ENCODE measurements around the gene THADA. TPM values are rescaled to one million over a fixed set of nuclear protein-coding genes. Genes with fewer than 3 reads are reported as not detected.
A peak's percentile ranks its signal among the peaks of the same experiment; 100 is the strongest.

Gene THADA
- polyA plus RNA-seq, 3 donors from 2014 or later = 4.2 to 16.2 (median 8.9) TPM

DNA sequence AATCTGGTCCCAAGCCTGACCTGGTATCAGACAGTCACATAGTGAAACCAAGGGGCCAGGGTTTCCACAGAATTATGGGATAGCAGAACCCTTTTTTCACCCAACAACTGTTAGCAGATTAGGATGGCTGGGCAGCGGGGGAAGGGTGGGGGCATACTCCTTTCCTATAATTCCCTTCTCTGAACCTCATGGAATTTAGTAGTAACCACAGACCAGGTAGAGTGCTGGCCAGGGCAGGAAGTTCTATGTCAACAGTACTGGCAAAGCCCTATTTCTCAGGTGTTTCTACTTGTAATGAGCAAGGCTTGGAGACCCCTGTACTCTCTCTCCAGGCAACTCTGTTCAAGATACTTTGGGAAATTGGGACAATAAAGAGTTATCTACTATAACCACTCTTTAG, 174.6 kb downstream of the THADA start:
- Mint-ChIP-seq H3K27ac (no peak overlapping the region), H3K4me1 (peaks cover 27% of the 10 kb centered on the region in 2 donors)
- DNase-seq = no peak

DNA sequence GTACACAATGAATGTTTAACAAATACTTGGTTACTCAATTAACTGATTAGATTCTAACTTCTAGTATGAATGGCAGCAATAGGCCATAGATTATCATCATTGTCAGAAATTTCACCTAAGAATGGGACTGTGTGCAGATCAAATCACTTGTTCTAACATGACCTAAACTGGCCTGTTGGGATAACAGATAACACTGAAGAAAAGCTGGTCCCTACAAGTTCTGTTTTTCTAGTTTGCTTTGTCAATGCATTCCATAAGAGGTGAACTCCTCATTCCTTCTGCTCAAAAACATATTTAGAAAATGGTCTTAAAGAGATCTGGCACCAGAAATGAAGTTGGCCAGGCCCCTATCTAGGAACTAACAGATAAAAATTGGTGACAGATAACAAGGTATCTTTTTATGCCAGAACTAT, 175.4 kb downstream of the THADA start:
- H3K27ac Mint-ChIP-seq = no peak overlapping the region
- H3K4me3 Mint-ChIP-seq = no peak overlapping the region
- H3K36me3 Mint-ChIP-seq = peaks cover 4 to 20% (median 12%) of the 10 kb centered on the region in 3 donors
- peaks cover 0 to 2% (median 0%) of the 10 kb centered on the region in 3 donors for H3K27me3 Mint-ChIP-seq (ENCODE audit: low read depth in 3 of 3)
- DNase-seq = no peak
- peaks cover 19% of the 10 kb centered on the region in 2 donors for H3K4me1 Mint-ChIP-seq
- H3K9me3 Mint-ChIP-seq = no peaks in the 10 kb centered on the region

More for the DNA sequence above, 174.6 kb downstream of the THADA start:
- Mint-ChIP-seq H3K9me3 (no peaks in the 10 kb centered on the region), H3K4me3 (no peak overlapping the region), H3K27me3 (ENCODE audit: low read depth in 3 of 3) (peaks cover 0 to 2% (median 0%) of the 10 kb centered on the region in 3 donors), H3K36me3 (peaks cover 4 to 20% (median 12%) of the 10 kb centered on the region in 3 donors)

DNA sequence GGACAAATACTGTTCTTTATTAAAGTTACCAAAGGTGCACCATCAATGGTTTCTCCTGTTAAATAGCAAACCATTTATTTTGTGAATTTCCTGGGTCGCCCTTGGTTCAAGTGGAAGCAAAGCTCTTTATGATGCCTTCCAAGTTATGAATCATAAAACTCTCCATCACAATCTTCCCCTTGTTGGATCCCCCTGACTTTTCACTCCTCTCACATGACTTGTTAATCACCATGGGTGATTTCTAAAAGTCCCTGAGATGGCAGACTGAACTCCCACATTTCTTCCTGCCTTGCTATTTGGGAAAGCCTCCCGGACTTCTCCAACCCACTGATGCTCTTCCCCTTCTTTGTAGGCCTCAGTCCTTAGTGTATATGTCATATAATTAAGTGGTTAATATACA, 176.0 kb downstream of the THADA start:
- peaks cover 13 to 14% of the 10 kb centered on the region in 2 donors for H3K4me1 Mint-ChIP-seq
- peaks cover 7 to 23% (median 15%) of the 10 kb centered on the region in 3 donors for H3K36me3 Mint-ChIP-seq
- DNase-seq = no peak
- H3K9me3 Mint-ChIP-seq = no peaks in the 10 kb centered on the region
- H3K27me3 Mint-ChIP-seq (ENCODE audit: low read depth in 3 of 3) = no peaks in the 10 kb centered on the region
- no peak overlapping the region for H3K4me3 Mint-ChIP-seq
- H3K27ac Mint-ChIP-seq = no peak overlapping the region

DNA sequence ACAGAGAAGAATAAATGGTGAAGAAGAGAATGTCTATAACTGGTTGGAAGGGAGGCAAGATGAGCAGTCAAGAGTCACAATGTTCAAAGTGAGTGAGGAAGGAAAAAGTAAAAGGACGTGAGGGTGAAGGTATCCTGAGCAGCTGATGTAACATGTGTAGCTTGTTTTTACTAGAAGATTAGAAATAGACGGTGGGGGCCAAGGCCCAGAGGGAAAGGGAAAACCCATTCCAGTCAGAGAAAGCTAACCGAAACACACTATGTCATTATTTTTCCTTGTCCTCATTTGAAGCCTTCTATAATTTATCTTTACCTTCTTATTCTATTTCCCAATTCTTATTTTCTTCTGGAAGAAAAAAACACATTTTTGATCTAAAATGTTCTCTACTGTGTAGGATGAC, 176.6 kb downstream of the THADA start:
- H3K9me3 Mint-ChIP-seq = no peaks in the 10 kb centered on the region
- no peaks in the 10 kb centered on the region for H3K27me3 Mint-ChIP-seq (ENCODE audit: low read depth in 3 of 3)
- no peak overlapping the region for H3K27ac Mint-ChIP-seq
- peaks cover 10 to 21% (median 21%) of the 10 kb centered on the region in 3 donors for H3K36me3 Mint-ChIP-seq
- peaks cover 7 to 8% of the 10 kb centered on the region in 2 donors for H3K4me1 Mint-ChIP-seq
- no peak for DNase-seq
- H3K4me3 Mint-ChIP-seq = no peak overlapping the region

DNA sequence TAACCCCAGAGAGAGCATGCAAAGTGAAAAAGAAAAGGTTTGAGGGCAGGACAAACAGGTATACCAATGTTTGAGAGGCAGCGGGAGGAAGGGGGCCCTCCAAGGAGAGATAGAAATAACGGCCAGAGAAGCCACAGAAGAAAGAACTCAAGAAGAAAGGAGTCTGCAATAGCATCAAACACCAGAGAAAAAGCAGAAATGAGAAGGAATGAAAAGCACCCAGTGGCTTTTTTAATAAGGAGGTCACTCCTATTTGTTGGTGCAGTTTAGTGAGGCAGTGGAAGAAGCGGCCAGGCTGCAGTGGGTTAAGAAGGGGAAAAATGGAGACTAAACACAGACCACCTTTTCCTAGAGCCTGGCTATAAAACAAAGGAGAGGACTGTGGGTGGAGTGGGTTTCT, 177.2 kb downstream of the THADA start:
- Mint-ChIP-seq H3K4me3 (no peak overlapping the region), H3K9me3 (no peaks in the 10 kb centered on the region), H3K27ac (peak overlapping the region in 1 of 6 donors; percentile 4), H3K4me1 (peaks cover 2% of the 10 kb centered on the region in 2 donors), H3K36me3 (peaks cover 10 to 22% (median 19%) of the 10 kb centered on the region in 3 donors), H3K27me3 (ENCODE audit: low read depth in 3 of 3) (no peaks in the 10 kb centered on the region)
- no peak for DNase-seq

DNA sequence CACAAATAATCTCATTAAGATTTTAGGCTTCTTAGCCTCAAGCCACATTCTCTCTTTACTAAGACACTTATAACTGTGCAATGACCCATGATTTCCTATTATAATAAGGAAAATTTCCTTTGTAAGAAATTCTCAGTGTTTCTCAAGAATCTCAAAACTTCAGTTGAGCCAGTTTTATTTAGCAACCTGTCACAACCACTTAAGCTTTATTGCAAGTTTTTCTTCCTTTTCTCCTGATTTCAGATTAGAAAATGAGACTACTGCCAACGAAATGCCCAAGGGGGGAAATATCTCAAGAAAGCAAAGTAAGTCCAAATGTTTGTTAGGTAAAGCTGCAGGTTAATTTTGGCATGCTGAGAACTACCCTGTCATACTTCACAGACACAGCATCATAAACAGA, 178.5 kb downstream of the THADA start:
- H3K4me3 Mint-ChIP-seq = no peak overlapping the region
- DNase-seq = no peak
- H3K4me1 Mint-ChIP-seq = no peaks in the 10 kb centered on the region
- H3K9me3 Mint-ChIP-seq = no peaks in the 10 kb centered on the region
- no peak overlapping the region for H3K27ac Mint-ChIP-seq
- H3K27me3 Mint-ChIP-seq (ENCODE audit: low read depth in 3 of 3) = peaks cover 0 to 3% (median 0%) of the 10 kb centered on the region in 3 donors
- H3K36me3 Mint-ChIP-seq = peaks cover 10 to 32% (median 24%) of the 10 kb centered on the region in 3 donors

DNA sequence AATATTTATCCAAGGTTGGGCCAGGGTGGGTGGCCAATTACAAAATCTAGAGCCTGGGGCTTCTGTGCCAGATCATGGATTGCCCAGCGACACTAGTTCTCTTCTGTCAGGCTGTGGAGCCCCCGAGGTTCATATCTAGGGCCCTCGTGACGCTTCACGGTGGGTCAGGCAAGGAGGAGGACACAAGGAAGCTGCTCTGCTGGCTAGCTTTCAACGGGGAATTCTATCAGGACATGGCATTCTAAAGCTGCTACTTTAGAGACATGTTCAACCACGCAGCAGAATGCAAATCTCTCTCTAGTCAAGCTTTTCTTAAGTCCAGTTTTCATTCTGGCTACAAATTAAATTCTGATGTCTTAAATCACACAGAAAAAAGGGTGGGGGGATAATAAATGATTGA, 180.2 kb downstream of the THADA start:
- Mint-ChIP-seq H3K4me1 (no peaks in the 10 kb centered on the region), H3K9me3 (no peaks in the 10 kb centered on the region), H3K36me3 (peaks cover 10 to 35% (median 21%) of the 10 kb centered on the region in 3 donors), H3K27me3 (ENCODE audit: low read depth in 3 of 3) (peaks cover 0 to 3% (median 0%) of the 10 kb centered on the region in 3 donors), H3K27ac (no peak overlapping the region), H3K4me3 (no peak overlapping the region)
- DNase-seq = no peak

DNA sequence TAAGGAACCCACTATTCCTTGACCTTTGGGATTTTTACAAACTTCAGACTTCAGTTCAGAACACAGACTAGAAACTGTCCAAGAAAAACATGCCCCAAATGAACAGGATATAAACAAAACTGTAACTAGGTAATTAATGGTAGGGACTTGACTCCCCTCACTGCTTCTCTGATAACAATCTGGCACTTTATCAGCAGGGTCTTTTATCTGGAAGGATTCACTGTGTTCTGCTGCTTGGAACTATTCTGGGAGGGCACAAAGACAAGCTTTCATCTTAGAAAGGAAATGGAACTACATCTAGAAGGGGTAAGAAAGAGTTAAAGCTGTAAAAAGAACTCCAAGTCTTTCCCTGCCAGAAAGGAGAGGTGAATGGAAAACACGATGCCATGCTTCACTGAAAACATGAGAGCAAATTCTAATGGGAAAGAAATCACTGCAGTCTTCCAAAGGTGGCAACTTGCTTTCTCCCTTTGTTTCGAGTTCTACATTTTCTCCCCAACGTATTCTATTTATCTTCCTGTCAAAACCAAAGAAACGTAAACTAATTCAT, 181.2 kb downstream of the THADA start:
- Mint-ChIP-seq H3K9me3 (no peaks in the 10 kb centered on the region), H3K4me1 (no peaks in the 10 kb centered on the region), H3K36me3 (peaks cover 10 to 31% (median 21%) of the 10 kb centered on the region in 3 donors), H3K27ac (peak overlapping the region in 1 of 6 donors; percentile 23), H3K4me3 (no peak overlapping the region), H3K27me3 (ENCODE audit: low read depth in 3 of 3) (peaks cover 0 to 3% (median 0%) of the 10 kb centered on the region in 3 donors)
- DNase-seq = no peak

DNA sequence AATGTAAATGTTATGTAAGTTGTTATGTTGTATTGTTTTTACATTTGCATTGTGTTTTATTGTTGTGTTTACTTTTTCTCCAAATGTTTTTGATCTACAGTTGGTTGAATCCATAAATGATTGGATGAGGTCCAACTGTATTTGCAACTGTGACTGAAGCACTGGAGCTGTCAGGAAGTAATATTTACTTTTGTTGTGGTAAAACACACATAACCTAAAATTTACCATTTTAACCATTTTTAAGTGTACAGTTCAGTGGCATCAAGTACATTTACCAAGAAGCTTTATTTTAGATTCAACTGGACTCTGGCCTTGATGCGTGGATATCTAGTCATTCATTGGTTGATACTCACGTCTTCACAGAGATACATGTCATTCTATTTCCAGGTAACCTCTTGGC, 181.8 kb downstream of the THADA start:
- no peak overlapping the region for H3K4me3 Mint-ChIP-seq
- peaks cover 0 to 3% (median 0%) of the 10 kb centered on the region in 3 donors for H3K27me3 Mint-ChIP-seq (ENCODE audit: low read depth in 3 of 3)
- H3K9me3 Mint-ChIP-seq = no peaks in the 10 kb centered on the region
- H3K27ac Mint-ChIP-seq = no peak overlapping the region
- peaks cover 7 to 29% (median 18%) of the 10 kb centered on the region in 3 donors for H3K36me3 Mint-ChIP-seq
- no peak for DNase-seq
- no peaks in the 10 kb centered on the region for H3K4me1 Mint-ChIP-seq

DNA sequence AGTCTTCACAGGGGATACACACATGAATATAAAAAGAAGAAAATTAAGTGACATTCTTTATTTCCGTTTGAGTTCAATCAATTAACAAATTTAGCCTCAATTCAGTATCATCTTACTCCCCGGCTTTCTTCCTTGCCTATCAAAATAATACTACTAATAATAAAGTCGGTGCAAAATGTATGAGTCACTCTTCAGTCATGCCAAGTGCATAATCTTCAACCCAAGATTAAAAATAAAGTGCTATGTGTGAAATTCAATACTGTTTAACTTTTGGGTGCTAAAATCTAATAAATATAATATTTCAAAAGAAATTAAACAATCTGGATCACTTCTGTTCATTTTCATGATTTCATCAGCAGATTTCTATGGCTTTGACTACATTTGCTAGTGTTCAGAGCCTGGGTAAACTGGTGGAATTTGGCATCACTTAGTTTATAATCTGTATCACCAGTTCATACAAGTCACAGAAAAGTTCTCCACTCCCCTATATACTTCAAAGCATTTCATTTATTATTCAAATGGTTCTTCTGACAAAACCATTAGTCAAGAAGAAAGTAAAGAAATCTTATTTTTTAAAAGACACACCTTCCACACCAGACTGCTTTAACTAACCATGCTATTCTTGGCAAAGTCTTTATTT, 183.6 kb downstream of the THADA start:
- Mint-ChIP-seq H3K4me3 (no peak overlapping the region), H3K9me3 (no peaks in the 10 kb centered on the region), H3K27me3 (ENCODE audit: low read depth in 3 of 3) (peaks cover 0 to 3% (median 0%) of the 10 kb centered on the region in 3 donors), H3K27ac (no peak overlapping the region), H3K4me1 (no peaks in the 10 kb centered on the region), H3K36me3 (peaks cover 6 to 23% (median 10%) of the 10 kb centered on the region in 3 donors)
- DNase-seq = no peak

DNA sequence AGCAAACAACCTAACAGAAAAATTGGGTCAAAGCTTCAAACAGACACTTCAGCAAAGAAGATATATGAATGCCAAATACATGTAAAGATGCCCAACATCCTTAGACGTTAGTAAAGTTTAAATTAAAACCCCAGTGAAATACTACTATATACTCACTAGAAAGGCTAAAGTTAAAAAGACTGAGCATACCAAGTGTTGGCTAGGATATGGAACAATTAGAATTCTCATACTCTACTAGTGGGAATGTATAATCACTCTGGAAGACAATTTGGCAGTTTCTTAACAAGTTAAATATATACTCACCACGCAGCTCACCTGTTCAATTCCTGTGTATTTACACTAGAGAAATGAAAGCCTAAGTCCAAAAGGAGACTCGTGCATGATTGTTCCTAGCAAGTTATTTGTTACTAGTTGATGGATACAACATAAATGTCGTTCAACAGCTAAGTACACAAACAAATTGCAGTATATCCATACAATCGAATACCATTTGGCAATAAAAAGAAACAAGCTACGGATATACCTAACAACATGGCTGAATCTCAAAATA, 185.7 kb downstream of the THADA start:
- Mint-ChIP-seq H3K4me1 (peaks cover 0 to 9% of the 10 kb centered on the region in 2 donors), H3K27ac (no peak overlapping the region), H3K4me3 (no peak overlapping the region), H3K9me3 (no peaks in the 10 kb centered on the region), H3K27me3 (ENCODE audit: low read depth in 3 of 3) (peaks cover 0 to 3% (median 0%) of the 10 kb centered on the region in 3 donors), H3K36me3 (peaks cover 6 to 23% (median 14%) of the 10 kb centered on the region in 3 donors)
- DNase-seq = no peak

DNA sequence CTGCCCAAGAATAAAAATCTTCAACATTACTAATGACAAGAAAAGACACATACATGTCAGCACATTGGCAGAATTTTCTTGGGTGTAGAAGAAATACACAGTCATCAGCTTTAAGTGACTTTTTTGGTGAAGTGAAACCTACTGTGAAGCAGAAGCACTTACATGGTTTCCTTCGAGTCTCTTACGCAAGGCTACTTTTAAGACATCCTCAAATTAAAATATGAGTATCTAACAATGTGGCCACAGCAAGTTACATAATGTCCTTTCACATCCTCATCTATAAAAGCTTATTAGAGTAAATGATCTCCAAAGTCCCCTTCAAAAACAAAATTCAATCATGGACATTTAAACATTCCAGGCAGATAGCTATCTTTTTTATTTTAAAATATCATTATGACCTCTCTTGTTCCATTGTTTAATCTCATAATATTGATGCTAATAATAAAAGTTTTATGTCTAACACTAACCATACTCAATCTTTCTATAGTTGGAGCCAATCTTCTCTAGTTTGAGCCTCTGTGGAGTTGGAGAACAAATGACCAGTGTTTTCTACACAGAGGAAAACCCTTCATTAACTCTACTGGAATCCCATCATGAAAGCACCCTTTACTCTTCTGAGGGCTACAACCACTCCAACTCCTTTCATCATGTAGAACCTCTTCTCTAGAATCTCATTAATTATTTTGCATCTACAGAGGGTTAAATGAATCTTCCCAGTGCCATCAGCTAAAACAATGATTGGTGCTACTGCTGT, 187.3 kb downstream of the THADA start:
- Mint-ChIP-seq H3K36me3 (peaks cover 0 to 15% (median 13%) of the 10 kb centered on the region in 3 donors), H3K4me3 (no peak overlapping the region), H3K9me3 (no peaks in the 10 kb centered on the region), H3K27ac (no peak overlapping the region), H3K4me1 (peaks cover 0 to 10% of the 10 kb centered on the region in 2 donors), H3K27me3 (ENCODE audit: low read depth in 3 of 3) (peaks cover 0 to 3% (median 0%) of the 10 kb centered on the region in 3 donors)
- DNase-seq = no peak

DNA sequence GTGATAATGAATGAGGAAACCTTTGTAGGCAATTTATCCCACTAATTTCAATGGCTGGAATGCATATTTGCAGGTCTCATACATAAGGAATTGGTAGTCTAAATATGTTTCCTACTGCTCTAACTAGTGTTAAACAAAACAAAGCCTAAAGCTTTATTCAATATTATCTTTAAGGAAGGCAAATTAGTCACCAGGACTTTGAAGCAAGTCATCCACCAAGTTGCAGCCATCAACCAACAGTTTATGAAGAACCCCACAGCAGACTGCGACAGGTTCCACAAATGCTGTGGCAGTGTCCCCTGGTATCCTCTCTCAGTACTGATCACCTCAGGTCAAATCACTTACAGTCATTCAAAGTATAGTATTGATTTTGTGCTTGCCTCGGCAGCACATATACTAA, 187.9 kb downstream of the THADA start:
- Mint-ChIP-seq H3K4me3 (no peak overlapping the region), H3K27me3 (ENCODE audit: low read depth in 3 of 3) (peaks cover 0 to under 1% (median 0%) of the 10 kb centered on the region in 3 donors), H3K9me3 (no peaks in the 10 kb centered on the region), H3K4me1 (peaks cover 0 to 10% of the 10 kb centered on the region in 2 donors), H3K36me3 (peaks cover 0 to 11% (median 10%) of the 10 kb centered on the region in 3 donors), H3K27ac (no peak overlapping the region)
- DNase-seq = no peak

All from immature natural killer cell (primary cell).